ENCODE data around the gene PPP2R1B.

Gene PPP2R1B

DNA sequence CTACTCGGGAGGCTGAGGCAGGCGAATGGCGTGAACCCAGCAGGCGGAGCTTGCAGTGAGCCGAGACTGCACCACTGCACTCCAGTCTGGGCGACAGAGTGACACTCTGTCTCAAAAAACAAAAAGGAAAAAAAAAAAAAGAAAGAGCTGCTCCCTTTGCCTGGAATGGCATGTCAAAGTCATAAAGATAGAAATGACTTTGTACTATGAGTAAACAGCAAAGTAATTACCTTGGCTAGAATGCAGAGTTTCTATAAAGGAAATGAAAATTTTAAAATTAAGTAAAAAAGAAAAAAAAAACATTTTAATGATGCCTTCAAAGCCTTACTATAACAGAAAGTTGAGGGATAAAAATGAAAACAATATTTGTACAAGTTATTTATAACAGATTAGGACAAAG, 10.1 kb downstream of the PPP2R1B start:
- peaks cover 90% of the 10 kb centered on the region for H3K36me3 Mint-ChIP-seq (ENCODE audit: insufficient read depth)
- no peaks in the 10 kb centered on the region for H3K9me3 Mint-ChIP-seq
- no peak for ATAC-seq (replicated peaks)
- H3K4me1 Mint-ChIP-seq (ENCODE audit: low read depth in 2 of 2): peaks cover 2 to 4% of the 10 kb centered on the region in 2 donors
- DNase-seq: no peak
- no peak overlapping the region for H3K27ac Mint-ChIP-seq
- no peaks in the 10 kb centered on the region for H3K27me3 Mint-ChIP-seq
- no peak overlapping the region for H3K4me3 Mint-ChIP-seq

DNA sequence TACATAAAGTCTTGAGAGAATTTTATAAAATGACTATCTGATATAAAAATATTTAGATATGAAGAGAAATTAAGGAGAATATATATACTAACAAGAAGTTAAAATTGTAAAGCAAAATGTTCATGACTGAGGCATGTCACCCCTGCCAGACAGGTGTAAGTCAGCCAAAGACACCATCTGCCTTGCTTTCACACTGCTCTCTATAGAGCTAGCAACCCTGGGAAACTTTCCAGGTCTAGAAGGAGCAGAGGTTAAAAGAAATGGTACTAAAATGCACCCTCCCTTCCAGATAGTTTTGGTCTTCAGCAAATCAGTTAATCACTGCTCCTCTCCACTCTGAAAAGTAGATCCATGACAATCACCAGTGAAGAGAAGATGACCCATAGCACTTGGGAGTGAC, 16.5 kb downstream of the PPP2R1B start:
- Mint-ChIP-seq H3K4me1 (ENCODE audit: low read depth in 2 of 2) (peaks cover 0 to 3% of the 10 kb centered on the region in 2 donors), H3K27ac (peak overlapping the region; percentile 17 to 75), H3K9me3 (no peaks in the 10 kb centered on the region), H3K4me3 (no peak overlapping the region), H3K36me3 (ENCODE audit: insufficient read depth) (peaks cover 85% of the 10 kb centered on the region), H3K27me3 (no peaks in the 10 kb centered on the region)
- no peak for ATAC-seq (replicated peaks)
- no peak for DNase-seq

DNA sequence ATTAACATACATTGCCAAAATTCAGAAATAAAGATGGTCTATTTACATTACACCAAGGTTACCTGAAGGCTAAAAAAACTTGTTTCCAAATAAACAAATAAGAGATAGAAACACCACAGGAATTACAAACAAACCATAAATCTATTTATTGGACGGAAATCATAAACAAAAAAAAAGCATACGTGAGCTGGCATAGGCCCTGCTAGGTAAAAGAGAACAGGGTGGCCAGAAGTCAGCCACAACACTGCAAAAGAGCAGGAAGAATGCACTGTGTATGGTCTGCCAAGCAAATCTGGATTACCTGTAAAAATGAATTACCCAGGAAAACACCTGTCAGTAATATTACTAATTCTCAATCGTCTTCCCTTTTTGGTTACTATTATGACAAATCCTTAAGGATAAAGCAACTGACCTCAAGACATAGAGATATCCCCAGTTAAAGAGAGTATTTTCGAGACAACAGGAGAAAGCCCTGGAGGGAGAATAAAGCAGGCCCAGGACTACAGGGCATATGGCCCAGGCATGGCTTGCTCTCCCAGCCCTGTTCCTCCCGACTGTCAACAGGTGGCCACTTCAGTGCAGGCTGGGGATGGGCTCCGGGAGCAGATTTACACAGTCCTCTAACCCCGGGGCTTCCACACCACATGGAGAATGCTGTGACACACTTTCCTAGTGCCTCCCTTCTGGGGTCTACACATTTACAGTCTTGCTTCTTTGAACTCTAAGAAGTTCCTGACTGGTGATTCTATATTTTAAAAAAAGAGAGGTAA, 18.0 kb downstream of the PPP2R1B start:
- ATAC-seq (replicated peaks) (no peak), DNase-seq (no peak)
- Mint-ChIP-seq H3K9me3 (no peaks in the 10 kb centered on the region), H3K4me3 (no peak overlapping the region), H3K27ac (no peak overlapping the region), H3K36me3 (ENCODE audit: insufficient read depth) (peaks cover 78% of the 10 kb centered on the region), H3K4me1 (ENCODE audit: low read depth in 2 of 2) (peaks cover 0 to 3% of the 10 kb centered on the region in 2 donors), H3K27me3 (no peaks in the 10 kb centered on the region)

DNA sequence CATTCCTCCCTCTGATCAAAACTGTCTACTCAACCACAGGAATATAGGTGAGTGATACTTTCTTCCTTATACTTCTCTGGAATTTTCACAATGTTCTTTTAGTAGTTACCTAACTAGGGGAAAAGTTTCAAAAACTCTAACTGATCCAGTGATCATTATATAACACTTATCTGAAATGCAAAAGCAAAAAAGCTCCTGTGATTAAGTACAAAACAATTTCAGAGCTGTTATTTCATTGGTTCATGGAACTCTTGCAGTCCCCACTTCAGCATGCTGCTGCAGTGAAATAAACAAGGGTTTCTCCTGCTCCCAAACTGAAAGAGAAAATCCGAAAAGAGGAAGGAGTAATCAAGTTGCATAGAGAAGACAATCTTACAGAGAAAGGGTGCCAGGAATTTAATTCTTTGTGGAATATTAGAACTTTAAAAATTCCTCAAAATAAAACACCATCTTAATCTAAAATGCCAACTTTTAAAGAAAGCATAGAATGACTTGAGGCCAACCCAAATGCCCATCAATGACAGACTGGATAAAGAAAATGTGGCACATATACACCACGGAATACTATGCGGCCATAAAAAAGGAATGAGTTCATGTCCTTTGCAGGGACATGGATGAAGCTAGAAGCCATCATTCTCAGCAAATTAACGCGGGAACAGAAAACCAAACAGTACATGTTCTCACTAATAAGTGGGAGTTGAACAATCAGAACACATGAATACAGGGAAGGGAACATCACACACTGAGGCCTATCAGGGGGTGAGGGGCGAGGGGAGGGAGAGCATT, 20.3 kb downstream of the PPP2R1B start:
- Mint-ChIP-seq H3K27ac (no peak overlapping the region), H3K9me3 (no peaks in the 10 kb centered on the region), H3K36me3 (ENCODE audit: insufficient read depth) (peaks cover 73% of the 10 kb centered on the region), H3K27me3 (no peaks in the 10 kb centered on the region), H3K4me1 (ENCODE audit: low read depth in 2 of 2) (peaks cover 3% of the 10 kb centered on the region in 2 donors), H3K4me3 (no peak overlapping the region)
- ATAC-seq (replicated peaks) (no peak), DNase-seq (no peak)

DNA sequence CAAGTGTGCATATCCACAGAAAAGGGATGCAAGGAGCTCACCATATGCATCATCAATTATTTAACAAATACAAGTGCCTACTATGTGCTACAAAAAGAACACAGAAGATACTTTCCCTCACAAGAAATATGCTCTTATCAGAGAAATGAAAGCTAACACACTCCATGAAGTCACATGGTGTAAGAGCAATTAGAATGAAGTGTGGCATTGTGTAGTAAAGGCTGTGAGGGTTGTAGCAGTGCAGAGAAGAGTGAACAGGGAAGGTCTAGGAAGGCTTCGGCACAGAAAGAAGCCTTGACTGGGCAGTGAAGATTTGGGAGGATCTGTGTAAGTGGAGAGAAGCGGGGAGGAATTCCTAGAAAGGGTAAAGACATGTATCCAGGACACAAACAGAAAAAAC, 22.5 kb downstream of the PPP2R1B start:
- H3K9me3 Mint-ChIP-seq: no peaks in the 10 kb centered on the region
- no peak overlapping the region for H3K4me3 Mint-ChIP-seq
- no peak for DNase-seq
- peaks cover 70% of the 10 kb centered on the region for H3K36me3 Mint-ChIP-seq (ENCODE audit: insufficient read depth)
- H3K4me1 Mint-ChIP-seq (ENCODE audit: low read depth in 2 of 2): peaks cover 3% of the 10 kb centered on the region in 2 donors
- H3K27ac Mint-ChIP-seq: no peak overlapping the region
- no peaks in the 10 kb centered on the region for H3K27me3 Mint-ChIP-seq
- no peak for ATAC-seq (replicated peaks)

DNA sequence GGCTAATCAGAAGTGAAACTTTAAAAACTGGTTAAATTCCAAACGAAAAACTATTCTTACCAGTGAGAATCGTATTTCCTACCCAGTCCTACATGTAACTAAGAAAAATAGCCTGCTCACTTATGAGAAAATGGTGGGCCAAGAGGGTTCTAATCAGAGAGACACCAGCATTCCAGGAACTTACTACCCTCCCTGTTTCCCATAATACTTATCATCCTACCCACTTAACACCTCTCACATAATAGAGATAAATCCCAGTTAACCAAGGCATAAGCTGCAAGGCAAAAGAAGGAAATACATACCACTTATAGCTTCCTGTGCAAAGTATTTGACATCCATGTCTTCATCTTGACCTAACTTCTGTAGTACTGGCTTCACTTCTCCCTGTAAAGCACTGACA, 24.4 kb downstream of the PPP2R1B start:
- H3K27me3 Mint-ChIP-seq: no peaks in the 10 kb centered on the region
- DNase-seq (no peak), ATAC-seq (replicated peaks) (no peak)
- H3K27ac Mint-ChIP-seq: peak overlapping the region in 1 of 2 donors; percentile 35
- H3K9me3 Mint-ChIP-seq: no peaks in the 10 kb centered on the region
- H3K36me3 Mint-ChIP-seq (ENCODE audit: insufficient read depth): peaks cover 55% of the 10 kb centered on the region
- no peak overlapping the region for H3K4me3 Mint-ChIP-seq
- peaks cover 0 to 3% of the 10 kb centered on the region in 2 donors for H3K4me1 Mint-ChIP-seq (ENCODE audit: low read depth in 2 of 2)

DNA sequence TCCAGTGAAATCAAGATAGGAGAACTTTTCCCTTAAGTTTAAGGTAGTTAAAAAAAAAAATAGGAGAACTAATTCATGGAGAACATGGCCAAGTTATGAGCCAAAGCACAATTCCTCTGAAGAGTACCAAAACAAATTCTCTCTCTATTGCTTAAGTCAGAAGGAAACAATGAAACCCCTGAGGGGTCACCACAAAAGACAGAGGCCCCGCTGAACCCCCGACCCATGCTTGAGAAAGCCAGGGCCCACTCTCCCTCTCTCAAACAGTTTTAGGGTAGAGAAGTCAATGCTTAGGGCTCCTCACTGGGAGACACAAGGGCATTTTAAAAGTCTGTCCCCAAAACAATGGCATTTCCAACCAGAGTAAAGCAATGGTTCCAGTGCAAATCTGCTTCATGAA, 26.9 kb downstream of the PPP2R1B start:
- Mint-ChIP-seq H3K27ac (peak overlapping the region; percentile 59 to 61), H3K4me3 (no peak overlapping the region)

DNA sequence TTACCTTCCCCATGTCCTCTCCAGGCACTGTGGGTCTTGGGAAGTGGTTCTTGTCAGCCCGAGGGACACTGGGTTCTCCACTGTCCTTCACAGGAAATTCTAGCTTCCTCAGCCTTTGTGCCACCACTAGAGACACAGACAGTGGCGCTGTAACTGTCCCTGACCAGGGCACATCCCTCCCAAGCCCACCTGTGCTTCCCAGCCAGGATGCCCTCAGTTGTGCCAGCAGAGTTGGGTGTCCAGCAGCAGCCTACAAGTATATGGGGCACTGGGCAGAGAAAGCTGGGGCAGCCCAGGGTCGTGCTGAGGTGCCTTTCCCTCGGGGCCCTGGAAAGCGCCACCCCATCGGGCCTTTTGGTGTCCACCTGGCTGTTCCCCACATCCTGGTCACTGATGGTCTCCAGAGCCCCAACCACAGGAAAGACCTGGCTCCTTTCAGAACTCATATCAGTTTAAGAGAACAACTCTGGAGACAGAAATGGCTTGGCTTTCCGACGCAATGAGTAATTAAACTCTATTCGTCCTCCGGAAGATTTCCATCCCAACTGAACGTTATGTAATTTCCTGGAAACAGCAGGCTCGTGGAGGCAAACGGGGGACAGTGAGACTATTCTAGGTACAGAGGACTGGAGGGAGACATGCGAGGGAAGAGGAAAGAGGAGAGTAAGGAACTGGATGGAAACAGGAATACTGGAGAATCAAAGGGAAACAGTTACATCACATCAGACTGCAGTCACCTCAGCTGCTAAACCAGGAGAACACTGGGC, 28.6 kb downstream of the PPP2R1B start:
- H3K36me3 Mint-ChIP-seq (ENCODE audit: insufficient read depth): peaks cover 32% of the 10 kb centered on the region
- no peak for ATAC-seq (replicated peaks)

More for the DNA sequence above, 26.9 kb downstream of the PPP2R1B start:
- ATAC-seq (replicated peaks) (no peak), DNase-seq (no peak)
- Mint-ChIP-seq H3K36me3 (ENCODE audit: insufficient read depth) (peaks cover 42% of the 10 kb centered on the region), H3K4me1 (ENCODE audit: low read depth in 2 of 2) (peaks cover 0 to 3% of the 10 kb centered on the region in 2 donors), H3K27me3 (no peaks in the 10 kb centered on the region), H3K9me3 (no peaks in the 10 kb centered on the region)

DNA sequence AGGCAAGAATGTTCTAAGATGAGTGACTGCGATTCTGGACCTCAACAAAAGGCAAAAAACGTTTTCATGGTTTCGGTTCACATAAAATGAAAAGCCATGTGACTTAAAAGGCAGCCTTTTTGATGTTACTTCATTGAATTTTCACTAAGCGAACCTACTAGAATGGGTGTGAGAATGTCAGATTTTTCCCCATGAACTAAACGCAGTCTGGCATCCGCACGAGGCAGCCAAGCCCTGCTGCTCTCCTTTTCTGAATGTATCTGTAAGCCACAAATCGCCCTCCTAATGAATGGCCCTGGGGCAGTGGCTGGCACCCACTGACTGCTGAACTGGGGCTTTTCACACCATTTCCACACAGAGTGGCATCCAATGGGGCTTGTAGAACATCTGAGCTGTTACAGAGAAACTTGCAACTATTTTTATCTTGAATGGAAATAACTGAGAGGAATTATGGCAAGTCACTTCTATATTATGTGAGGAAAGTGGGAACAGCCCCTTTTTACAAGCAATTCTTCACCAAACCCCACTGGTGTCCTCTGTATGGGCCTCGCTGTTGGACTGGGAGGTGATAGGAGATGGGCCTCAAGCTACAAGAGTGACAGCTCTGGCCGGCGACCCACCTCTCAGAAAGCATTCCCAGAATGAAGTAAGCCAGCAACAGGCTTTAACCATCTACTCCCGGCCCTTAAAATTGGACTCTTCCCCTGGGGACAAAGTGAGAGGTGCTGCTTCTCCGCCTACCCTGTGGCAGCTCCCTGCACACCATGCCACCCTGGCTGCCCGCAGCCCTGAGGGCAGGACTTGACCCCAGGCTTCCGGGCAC, 29.4 kb downstream of the PPP2R1B start:
- ATAC-seq (replicated peaks) (no peak), DNase-seq (no peak)
- H3K4me3 Mint-ChIP-seq: no peak overlapping the region
- H3K27me3 Mint-ChIP-seq: no peaks in the 10 kb centered on the region
- H3K9me3 Mint-ChIP-seq: no peaks in the 10 kb centered on the region
- H3K4me1 Mint-ChIP-seq (ENCODE audit: low read depth in 2 of 2): peaks cover 0 to 3% of the 10 kb centered on the region in 2 donors
- H3K27ac Mint-ChIP-seq: peak overlapping the region; percentile 10 to 62
- peaks cover 25% of the 10 kb centered on the region for H3K36me3 Mint-ChIP-seq (ENCODE audit: insufficient read depth)

More for the DNA sequence above, 28.6 kb downstream of the PPP2R1B start:
- DNase-seq: no peak
- H3K27ac Mint-ChIP-seq: peak overlapping the region in 1 of 2 donors; percentile 62
- H3K4me1 Mint-ChIP-seq (ENCODE audit: low read depth in 2 of 2): peaks cover 0 to 3% of the 10 kb centered on the region in 2 donors
- H3K4me3 Mint-ChIP-seq: no peak overlapping the region
- no peaks in the 10 kb centered on the region for H3K27me3 Mint-ChIP-seq
- H3K9me3 Mint-ChIP-seq: no peaks in the 10 kb centered on the region

DNA sequence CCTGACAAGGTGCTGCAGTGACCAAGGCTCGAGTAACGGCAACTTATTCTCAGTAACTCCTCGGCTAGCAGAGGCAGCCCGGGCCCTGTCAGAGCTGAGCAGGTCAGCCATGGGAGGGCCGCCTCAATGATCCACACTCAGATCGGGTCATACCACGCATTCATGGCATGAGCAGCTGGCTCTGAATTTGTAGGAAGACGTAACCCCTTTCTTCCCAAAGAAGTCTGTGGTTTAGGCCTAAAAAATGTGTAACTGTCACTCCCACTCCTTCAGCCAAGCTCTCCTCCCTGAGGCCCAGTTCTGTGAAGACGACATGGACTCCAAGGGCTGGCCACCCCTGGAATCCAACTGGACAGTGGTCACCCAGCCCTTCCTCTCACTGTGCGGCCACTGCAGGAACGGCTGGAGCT, 30.0 kb downstream of the PPP2R1B start:
- DNase-seq: no peak
- H3K27me3 Mint-ChIP-seq: no peaks in the 10 kb centered on the region
- peak overlapping the region in 1 of 2 donors; percentile 10 for H3K27ac Mint-ChIP-seq
- no peak for ATAC-seq (replicated peaks)
- peaks cover 0 to 3% of the 10 kb centered on the region in 2 donors for H3K4me1 Mint-ChIP-seq (ENCODE audit: low read depth in 2 of 2)
- H3K36me3 Mint-ChIP-seq (ENCODE audit: insufficient read depth): peaks cover 24% of the 10 kb centered on the region
- no peaks in the 10 kb centered on the region for H3K9me3 Mint-ChIP-seq
- H3K4me3 Mint-ChIP-seq: no peak overlapping the region

DNA sequence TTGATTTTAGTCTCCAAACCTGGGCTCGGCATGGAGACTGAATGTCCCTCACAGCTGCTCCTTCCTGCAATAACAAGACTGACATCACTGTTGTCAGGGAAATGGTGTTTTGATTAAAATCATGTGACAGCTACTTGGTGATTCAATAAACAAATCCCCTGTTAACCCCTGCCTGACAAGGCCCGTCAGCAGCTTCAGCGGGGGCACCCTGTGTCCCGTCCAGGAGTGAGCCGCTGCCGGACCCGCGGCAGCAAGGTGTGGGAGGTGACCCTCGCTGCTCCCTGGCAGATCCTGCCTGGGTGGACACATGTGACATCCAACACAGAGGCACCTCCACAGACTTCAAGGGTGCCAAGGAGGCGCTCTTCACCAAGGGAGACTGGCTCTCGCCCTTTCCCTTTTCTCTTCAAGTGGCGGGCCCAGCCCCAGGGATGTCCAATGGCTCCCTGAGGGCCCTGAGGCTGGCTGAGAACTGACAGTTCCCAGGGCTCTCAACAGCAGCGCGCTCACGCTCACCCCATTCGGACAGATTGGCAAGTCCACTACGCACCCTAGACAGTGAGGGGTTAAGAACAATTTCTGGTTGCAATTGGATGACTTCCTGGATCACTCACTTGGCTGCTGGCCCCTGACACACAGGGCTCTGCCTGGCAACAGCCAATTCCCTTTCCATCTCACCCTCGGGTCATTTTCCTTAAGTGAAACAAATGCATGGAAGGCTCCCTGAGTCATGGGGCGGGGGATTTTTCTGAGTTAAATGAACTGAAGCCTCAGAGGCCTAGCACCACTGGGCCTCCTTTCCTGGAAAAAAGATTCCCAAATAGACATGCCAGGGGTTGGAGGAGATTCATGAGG, 30.7 kb downstream of the PPP2R1B start:
- peak overlapping the region; percentile 10 to 38 for H3K27ac Mint-ChIP-seq
- DNase-seq: no peak
- H3K27me3 Mint-ChIP-seq: no peaks in the 10 kb centered on the region
- H3K4me1 Mint-ChIP-seq (ENCODE audit: low read depth in 2 of 2): no peaks in the 10 kb centered on the region
- peaks cover 18% of the 10 kb centered on the region for H3K36me3 Mint-ChIP-seq (ENCODE audit: insufficient read depth)
- no peaks in the 10 kb centered on the region for H3K9me3 Mint-ChIP-seq
- no peak overlapping the region for H3K4me3 Mint-ChIP-seq
- no peak for ATAC-seq (replicated peaks)

DNA sequence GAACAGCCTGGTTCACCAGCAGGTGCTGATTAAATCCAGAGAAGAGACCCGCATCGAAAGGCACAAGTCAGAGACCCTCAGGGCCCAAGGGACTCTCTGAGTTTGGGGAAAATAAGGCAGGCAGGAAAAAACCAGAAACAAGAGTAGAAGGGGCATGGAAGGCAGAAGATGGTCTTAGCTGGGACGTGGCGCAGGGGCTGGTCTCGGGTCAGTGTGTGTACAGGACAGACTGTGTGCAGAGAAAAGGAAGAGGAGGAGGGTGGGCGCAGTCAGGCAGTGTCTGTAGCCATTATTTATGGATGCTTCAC, 31.3 kb downstream of the PPP2R1B start:
- Mint-ChIP-seq H3K4me3 (no peak overlapping the region), H3K27ac (no peak overlapping the region)
- no peak for ATAC-seq (replicated peaks)

More for the DNA sequence above, 31.3 kb downstream of the PPP2R1B start:
- DNase-seq: no peak
- Mint-ChIP-seq H3K36me3 (ENCODE audit: insufficient read depth) (peaks cover 13% of the 10 kb centered on the region), H3K4me1 (ENCODE audit: low read depth in 2 of 2) (no peaks in the 10 kb centered on the region), H3K9me3 (no peaks in the 10 kb centered on the region), H3K27me3 (no peaks in the 10 kb centered on the region)
